Activated T-cell treated with anti-CD3 and anti-CD28 coated beads for 4 hours (primary cell): Measurements from ENCODE around the gene LRP5.

Experiments
- DNase-seq: peaks from one replicate; pipeline ENCODE4 v3.0.0-alpha.2; 2020

The LRP5 gene

DNA sequence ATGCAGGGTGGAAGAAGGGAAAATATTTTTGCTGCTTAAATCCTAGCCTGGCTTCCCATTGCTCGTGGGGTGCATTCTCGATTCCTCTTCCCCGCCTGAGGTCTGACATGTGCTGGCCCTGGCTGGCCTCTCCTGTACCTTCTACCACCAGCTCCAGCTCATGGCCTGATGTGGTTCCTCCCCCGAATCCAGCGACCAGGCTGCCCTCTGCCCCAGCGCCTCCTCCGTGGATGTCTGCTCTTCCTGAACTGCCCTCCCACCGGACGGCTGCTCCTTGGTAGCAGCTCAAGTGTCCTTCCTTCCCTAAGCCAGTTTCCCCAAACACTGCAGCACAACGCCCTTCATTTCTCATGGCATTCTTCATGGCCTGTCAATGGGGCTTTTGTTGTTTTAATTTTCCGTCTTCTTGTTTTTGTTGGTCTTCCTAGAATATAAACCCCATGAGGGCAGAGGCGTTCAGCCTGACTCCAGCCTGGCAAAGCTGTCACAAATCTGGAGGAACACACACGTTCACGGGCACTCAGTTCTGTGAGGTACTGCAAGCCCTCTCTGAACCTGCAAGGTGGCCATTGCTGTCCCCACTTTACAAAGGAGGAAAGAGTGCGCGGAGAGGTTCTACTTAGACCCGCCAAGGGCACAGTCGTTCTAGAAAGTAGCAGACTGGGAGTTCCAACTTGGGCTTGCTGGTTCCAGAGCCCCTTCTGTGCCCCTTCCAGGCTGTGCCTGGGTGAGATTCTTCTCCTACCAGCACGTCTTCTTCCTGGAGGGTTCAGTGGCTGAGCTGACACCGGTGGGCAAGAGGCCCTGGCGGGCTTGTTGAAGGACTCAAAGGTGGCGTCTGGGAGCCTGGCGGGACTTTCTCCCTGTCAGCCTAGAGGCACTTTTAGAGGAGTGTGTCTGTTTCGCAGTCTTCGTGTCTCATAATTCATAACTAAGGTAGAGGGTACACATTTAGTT, 953 bp upstream of the LRP5 start:
- no peak for DNase-seq

DNA sequence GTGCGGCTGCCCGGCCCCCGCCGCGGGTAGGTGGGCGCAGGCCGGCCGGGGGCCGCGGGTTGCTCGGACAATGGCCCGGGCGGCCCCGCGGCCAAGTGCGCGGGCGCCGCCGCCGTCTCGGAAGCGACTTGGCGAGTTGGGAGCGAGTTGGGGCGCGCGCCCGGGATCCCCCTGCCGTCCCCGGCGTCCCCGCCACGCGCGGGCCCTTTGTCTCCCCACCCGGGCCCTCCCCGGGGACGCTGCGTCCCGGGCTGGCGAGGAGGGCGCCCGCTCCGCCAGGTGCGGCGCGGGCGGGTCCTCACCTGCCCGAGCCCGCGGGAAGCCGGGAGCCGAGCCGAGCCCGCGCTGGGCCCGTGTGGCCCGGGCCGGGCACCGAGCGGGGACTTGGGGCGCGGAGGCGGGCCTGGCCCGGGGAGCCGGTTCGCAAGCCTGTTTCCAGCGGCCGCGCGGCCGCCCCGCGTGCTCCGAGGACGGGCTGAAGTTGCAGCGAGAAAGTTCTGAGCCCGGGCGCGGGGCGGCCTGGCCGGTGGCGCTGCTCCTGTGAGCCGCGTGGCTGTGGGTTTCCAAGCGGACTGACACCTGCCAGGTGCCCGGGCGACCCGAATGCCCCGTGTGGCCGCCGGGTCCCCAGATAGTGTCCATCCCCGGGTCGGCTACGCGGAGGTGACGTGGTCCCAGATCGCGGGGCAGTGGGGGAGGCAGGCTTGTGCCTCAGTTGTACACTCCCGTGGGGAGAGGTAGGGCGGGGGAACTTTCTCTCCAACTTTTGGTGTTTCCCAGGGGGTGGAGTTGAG, 586 bp downstream of the LRP5 start:
- no peak for DNase-seq

- DNase-seq = no peak
Observed at GRCh38 chr11:68313574-68314202, 1.3 kb downstream of the LRP5 start.

GRCh38 chr11:68314203-68315170, 2.1 kb downstream of the LRP5 start:
- DNase-seq = no peak

GRCh38 chr11:68315171-68315920, 3.0 kb downstream of the LRP5 start:
- DNase-seq = no peak

DNA sequence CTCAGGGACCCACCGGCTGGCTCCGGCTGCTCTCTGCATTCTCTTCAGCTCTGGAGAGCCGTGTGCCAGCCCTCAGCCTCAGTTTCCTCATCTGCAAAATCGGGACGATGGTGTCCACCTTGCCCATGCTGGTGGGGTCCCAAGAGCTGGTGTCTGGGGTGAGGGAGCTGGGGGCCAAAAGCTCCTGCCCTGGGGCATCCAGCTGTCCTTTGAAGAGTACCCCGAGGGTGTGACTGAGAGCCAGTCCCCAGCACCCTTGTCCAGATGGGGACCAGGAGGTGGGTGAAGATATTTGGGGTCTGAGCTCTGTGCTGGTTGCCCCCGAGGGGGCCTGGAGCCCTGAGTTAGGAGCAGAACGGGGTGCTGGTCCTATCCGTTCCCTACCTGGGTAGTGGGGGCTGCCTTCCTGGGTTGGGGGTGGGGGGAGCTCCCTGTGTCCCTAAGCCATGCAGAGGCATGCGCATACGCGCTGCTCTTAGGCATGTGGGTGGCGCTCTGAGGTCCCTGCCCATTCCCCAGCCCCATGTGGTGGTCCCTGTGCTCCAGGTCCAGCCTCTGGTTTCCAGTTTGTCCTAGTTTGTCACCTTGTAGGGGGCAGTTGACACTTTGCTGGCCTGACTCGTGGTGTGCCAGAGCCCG, 4.9 kb downstream of the LRP5 start:
- no peak for DNase-seq

- no peak for DNase-seq
Observed at GRCh38 chr11:68321293-68322051, 9.1 kb downstream of the LRP5 start.

GRCh38 chr11:68322052-68322430, 9.7 kb downstream of the LRP5 start:
- DNase-seq = no peak

GRCh38 chr11:68324241-68324640, 11.8 kb downstream of the LRP5 start:
- DNase-seq = no peak

DNA sequence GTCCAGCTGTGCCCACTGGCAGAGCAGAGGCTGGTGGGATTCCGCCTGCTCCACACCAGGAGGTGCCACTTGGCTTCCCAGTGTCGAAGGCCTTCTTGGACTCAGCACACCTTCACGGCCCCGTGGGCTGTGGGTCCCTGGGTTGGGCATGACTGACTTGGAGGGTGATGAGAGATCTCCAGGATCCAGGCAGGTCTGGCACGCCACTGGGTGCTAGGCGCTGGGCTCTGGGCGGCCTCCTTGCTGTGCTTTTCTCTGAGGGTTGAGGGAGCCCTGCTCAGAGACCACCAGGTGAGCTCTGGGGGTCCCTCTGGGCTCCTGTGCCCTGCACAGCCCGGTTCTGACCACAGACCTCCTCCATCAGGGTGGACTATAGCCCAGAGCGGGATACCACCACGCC, 12.3 kb downstream of the LRP5 start:
- DNase-seq = no peak

DNA sequence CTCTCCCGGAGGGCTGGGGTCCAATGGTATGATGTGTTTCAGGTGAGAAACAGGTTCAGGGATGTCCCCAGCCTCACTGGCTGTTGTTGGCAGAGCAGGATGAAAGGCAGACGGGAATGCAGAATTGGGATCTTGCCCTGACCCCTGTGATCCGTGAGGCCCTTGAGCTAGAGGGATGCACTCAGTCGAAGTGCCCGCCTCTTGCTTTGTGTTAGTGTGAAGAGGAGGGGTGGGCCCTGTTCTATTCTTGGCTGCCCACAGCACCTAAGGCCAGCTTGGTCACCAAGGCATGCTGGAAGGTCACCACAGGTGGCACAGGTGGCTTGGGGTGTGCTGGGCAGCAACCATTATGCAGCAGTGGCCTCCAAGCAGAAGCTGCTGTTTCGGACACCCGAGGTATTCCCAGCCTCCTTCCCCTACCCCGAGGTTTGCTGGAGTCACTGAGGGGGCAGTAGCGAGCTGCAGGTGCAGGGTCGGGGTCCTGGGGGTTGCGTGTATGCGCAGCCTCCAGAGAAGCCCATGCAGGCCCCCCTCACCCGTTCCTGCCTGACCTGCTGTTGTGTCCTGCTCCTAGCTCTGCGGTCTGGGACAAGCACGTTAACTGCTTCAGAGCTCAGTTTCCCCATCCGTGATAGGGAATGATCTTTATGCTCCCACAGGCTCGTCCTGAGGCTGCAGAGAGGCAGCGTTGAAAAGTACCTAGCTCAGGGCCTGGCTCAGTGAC, 13.0 kb downstream of the LRP5 start:
- no peak for DNase-seq

DNA sequence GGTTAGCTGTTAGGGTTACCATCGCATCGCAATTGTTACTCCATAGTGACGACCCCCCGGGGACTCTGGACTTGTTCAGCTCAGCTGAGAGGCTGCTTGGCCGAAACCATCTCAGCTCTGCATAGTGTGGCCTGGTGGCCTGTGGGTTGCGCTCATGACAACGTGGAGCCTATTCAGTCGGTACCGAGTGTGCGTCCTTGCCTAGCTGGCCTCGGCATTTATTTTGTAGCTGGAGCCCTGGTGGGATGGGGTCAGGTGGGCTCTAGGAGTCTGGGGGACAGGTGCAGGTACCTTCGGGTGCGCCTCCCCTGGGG, 13.5 kb downstream of the LRP5 start:
- no peak for DNase-seq

- DNase-seq = no peak
Observed at GRCh38 chr11:68326334-68327215, 14.2 kb downstream of the LRP5 start.

DNA sequence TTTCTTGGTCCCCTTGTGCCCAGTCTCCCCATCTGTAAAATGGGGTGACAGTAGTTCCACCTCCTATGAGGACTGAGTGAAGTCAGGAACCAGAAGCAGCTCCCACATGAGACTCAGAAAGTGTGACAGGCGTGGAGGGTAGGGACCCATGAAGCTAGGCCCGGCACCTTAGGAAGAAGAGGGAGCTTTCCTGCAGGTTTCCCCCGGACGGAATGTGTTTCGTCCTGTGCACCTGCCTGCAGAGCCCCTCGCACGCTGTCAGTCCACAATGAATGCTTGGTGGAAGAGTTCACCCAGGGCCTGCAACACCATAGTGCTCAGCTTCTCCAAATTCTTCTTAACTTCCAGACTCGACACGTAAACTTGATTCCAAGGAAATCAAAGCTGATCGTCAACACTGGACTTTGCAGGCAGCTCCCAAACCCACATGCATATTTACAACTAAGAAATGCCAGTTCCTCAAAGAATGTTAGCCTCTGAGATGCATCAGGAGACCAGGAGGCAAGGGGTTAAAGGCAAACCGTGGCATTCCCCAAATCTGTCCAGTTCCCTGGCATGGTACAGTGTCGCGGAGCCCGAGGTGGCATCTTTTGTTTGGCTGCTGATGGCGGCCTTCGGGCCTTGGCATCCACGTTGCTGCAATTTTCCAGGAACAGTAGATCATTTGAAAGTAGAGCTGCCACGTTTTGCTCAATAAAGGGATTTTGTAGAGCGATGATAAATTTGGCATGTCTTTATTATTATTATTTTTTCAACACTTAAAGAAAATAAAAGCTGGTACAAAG, 15.4 kb downstream of the LRP5 start:
- no peak for DNase-seq

- DNase-seq = no peak
Observed at GRCh38 chr11:68328374-68329091, 16.1 kb downstream of the LRP5 start.

- no peak for DNase-seq
Observed at GRCh38 chr11:68329536-68329935, 17.1 kb downstream of the LRP5 start.
